Neuron (in vitro differentiated cells): ENCODE measurements around the gene GSTCD.
A peak's percentile ranks its signal among the peaks of the same experiment; 100 is the strongest.
"Not testable (repeated sequence)": the region's sequence is repeated elsewhere in the genome, so short reads cannot be mapped to it uniquely, and the experiment has no call there.

ENCODE experiments used
- H2AFZ ChIP-seq: one replicate; pipeline ENCODE4 v1.6.1; 2013; ENCODE audit warnings: low read depth, mild to moderate bottlenecking, inconsistent platforms, low read length, moderate library complexity
- H3K27me3 ChIP-seq: one replicate; pipeline ENCODE4 v1.6.1; 2013; ENCODE audit warnings: low read length; ENCODE audit not compliant: insufficient read depth
- H3K36me3 ChIP-seq: one replicate; pipeline ENCODE4 v1.6.1; 2013; ENCODE audit warnings: low read length; ENCODE audit not compliant: insufficient read depth
- H3K4me1 ChIP-seq: one replicate; pipeline ENCODE4 v1.6.1; 2013; ENCODE audit warnings: low read length; ENCODE audit not compliant: insufficient read depth
- H3K4me3 ChIP-seq: 2 replicates; pipeline ENCODE4 v1.5.1; 2013; ENCODE audit warnings: mild to moderate bottlenecking, low read length, moderate library complexity
- H3K9me3 ChIP-seq: one replicate; pipeline ENCODE4 v1.6.1; 2013; ENCODE audit warnings: low read length

Gene GSTCD

GRCh38 chr4:105695832-105696231, 12.8 kb upstream of the GSTCD start:
- H3K4me1 ChIP-seq, H3K9me3 ChIP-seq, H3K27me3 ChIP-seq, H3K4me3 ChIP-seq, H2AFZ ChIP-seq: not testable (repeated sequence)
- H3K36me3 ChIP-seq: peaks cover 47% of the 10 kb centered on the region

- Histone ChIP-seq H3K4me3 (no peak overlapping the region), H3K36me3 (peaks cover 28% of the 10 kb centered on the region), H3K9me3 (no peaks in the 10 kb centered on the region)
Measured at GRCh38 chr4:105698607-105699006, 10.0 kb upstream of the GSTCD start.

GRCh38 chr4:105707782-105708180, 803 bp upstream of the GSTCD start:
- Histone ChIP-seq H3K9me3 (no peaks in the 10 kb centered on the region), H3K27me3 (no peaks in the 10 kb centered on the region), H3K4me1 (peaks cover 25% of the 10 kb centered on the region), H3K4me3 (peak overlapping the region; percentile 77), H2AFZ (peak overlapping the region; percentile 68), H3K36me3 (no peaks in the 10 kb centered on the region)

More at GRCh38 chr4:105698607-105699006, 10.0 kb upstream of the GSTCD start:
- no peak overlapping the region for H2AFZ ChIP-seq
- H3K27me3 ChIP-seq: no peaks in the 10 kb centered on the region
- no peaks in the 10 kb centered on the region for H3K4me1 ChIP-seq

- H3K27me3 ChIP-seq: no peaks in the 10 kb centered on the region
- peak overlapping the region; percentile 76 for H2AFZ ChIP-seq
- peaks cover 25% of the 10 kb centered on the region for H3K4me1 ChIP-seq
- peak overlapping the region; percentile 77 for H3K4me3 ChIP-seq
- no peaks in the 10 kb centered on the region for H3K36me3 ChIP-seq
- H3K9me3 ChIP-seq: no peaks in the 10 kb centered on the region
Measured at GRCh38 chr4:105709081-105709450, 482 bp downstream of the GSTCD start.

- no peaks in the 10 kb centered on the region for H3K27me3 ChIP-seq
- H3K9me3 ChIP-seq: no peaks in the 10 kb centered on the region
- no peak overlapping the region for H2AFZ ChIP-seq
- no peaks in the 10 kb centered on the region for H3K36me3 ChIP-seq
- peaks cover 25% of the 10 kb centered on the region for H3K4me1 ChIP-seq
- H3K4me3 ChIP-seq: peak overlapping the region; percentile 77
Measured at GRCh38 chr4:105710012-105710600, 1.5 kb downstream of the GSTCD start.

GRCh38 chr4:105710678-105711077, 2.1 kb downstream of the GSTCD start:
- Histone ChIP-seq H3K36me3 (no peaks in the 10 kb centered on the region), H3K9me3 (no peaks in the 10 kb centered on the region), H2AFZ (no peak overlapping the region), H3K4me3 (no peak overlapping the region), H3K4me1 (peaks cover 25% of the 10 kb centered on the region), H3K27me3 (no peaks in the 10 kb centered on the region)

- no peaks in the 10 kb centered on the region for H3K36me3 ChIP-seq
- no peak overlapping the region for H3K4me3 ChIP-seq
- H2AFZ ChIP-seq: no peak overlapping the region
- H3K27me3 ChIP-seq: no peaks in the 10 kb centered on the region
- H3K9me3 ChIP-seq: no peaks in the 10 kb centered on the region
- H3K4me1 ChIP-seq: peaks cover 16% of the 10 kb centered on the region
Measured at GRCh38 chr4:105712766-105713165, 4.2 kb downstream of the GSTCD start.

- no peak overlapping the region for H2AFZ ChIP-seq
- H3K27me3 ChIP-seq: no peaks in the 10 kb centered on the region
- H3K9me3 ChIP-seq: no peaks in the 10 kb centered on the region
- peaks cover 5% of the 10 kb centered on the region for H3K36me3 ChIP-seq
- no peak overlapping the region for H3K4me3 ChIP-seq
- H3K4me1 ChIP-seq: peaks cover 15% of the 10 kb centered on the region
Measured at GRCh38 chr4:105714071-105714521, 5.5 kb downstream of the GSTCD start.

GRCh38 chr4:105714932-105715331, 6.3 kb downstream of the GSTCD start:
- Histone ChIP-seq H3K4me3 (no peak overlapping the region), H3K27me3 (no peaks in the 10 kb centered on the region), H3K4me1 (peaks cover 7% of the 10 kb centered on the region), H2AFZ (no peak overlapping the region), H3K36me3 (peaks cover 10% of the 10 kb centered on the region), H3K9me3 (no peaks in the 10 kb centered on the region)

- no peaks in the 10 kb centered on the region for H3K4me1 ChIP-seq
- no peaks in the 10 kb centered on the region for H3K9me3 ChIP-seq
- H2AFZ ChIP-seq: no peak overlapping the region
- peaks cover 12% of the 10 kb centered on the region for H3K36me3 ChIP-seq
- no peak overlapping the region for H3K4me3 ChIP-seq
- H3K27me3 ChIP-seq: no peaks in the 10 kb centered on the region
Measured at GRCh38 chr4:105715692-105716278, 7.2 kb downstream of the GSTCD start.

- Histone ChIP-seq H3K4me3 (no peak overlapping the region), H3K9me3 (no peaks in the 10 kb centered on the region), H3K27me3 (no peaks in the 10 kb centered on the region), H3K4me1 (no peaks in the 10 kb centered on the region), H2AFZ (no peak overlapping the region), H3K36me3 (peaks cover 12% of the 10 kb centered on the region)
Measured at GRCh38 chr4:105719204-105719603, 10.6 kb downstream of the GSTCD start.

- Histone ChIP-seq H2AFZ (no peak overlapping the region), H3K36me3 (peaks cover 13% of the 10 kb centered on the region)
Measured at GRCh38 chr4:105725623-105726022, 17.0 kb downstream of the GSTCD start.

GRCh38 chr4:105729895-105730294, 21.3 kb downstream of the GSTCD start:
- not testable (repeated sequence) for H3K4me3 ChIP-seq, H2AFZ ChIP-seq, H3K4me1 ChIP-seq, H3K27me3 ChIP-seq, H3K9me3 ChIP-seq
- H3K36me3 ChIP-seq: peaks cover 12% of the 10 kb centered on the region

More at GRCh38 chr4:105725623-105726022, 17.0 kb downstream of the GSTCD start:
- no peak overlapping the region for H3K4me3 ChIP-seq
- peaks cover 2% of the 10 kb centered on the region for H3K9me3 ChIP-seq
- no peaks in the 10 kb centered on the region for H3K4me1 ChIP-seq
- H3K27me3 ChIP-seq: no peaks in the 10 kb centered on the region

- H3K9me3 ChIP-seq, H3K36me3 ChIP-seq, H3K4me1 ChIP-seq, H3K4me3 ChIP-seq, H2AFZ ChIP-seq, H3K27me3 ChIP-seq: not testable (repeated sequence)
Measured at GRCh38 chr4:105735217-105735616, 26.6 kb downstream of the GSTCD start.
